Stimulated activated CD8-positive, alpha-beta memory T cell treated with anti-CD3 and anti-CD28 coated beads, Interleukin-4, amount 100 ng/mL, for 4 hours (primary cell): ENCODE data around the gene ZNF654.
"Not testable (repeated sequence)": the region's sequence is repeated elsewhere in the genome, so short reads cannot be mapped to it uniquely, and the experiment has no call there.

Experiments used
- DNase-seq, 2 donors: peaks; one replicate each; pipeline ENCODE4 v3.0.0-alpha.2; 2020; ENCODE audit warnings: low read depth in 2 of 2, low spot score in 1 of 2

ZNF654 gene

GRCh38 chr3:88137836-88138235 lies 78.8 kb downstream of the ZNF654 start:
- no peak for DNase-seq

- no peak for DNase-seq
Observed at GRCh38 chr3:88141458-88142083, 82.5 kb downstream of the ZNF654 start.

DNA sequence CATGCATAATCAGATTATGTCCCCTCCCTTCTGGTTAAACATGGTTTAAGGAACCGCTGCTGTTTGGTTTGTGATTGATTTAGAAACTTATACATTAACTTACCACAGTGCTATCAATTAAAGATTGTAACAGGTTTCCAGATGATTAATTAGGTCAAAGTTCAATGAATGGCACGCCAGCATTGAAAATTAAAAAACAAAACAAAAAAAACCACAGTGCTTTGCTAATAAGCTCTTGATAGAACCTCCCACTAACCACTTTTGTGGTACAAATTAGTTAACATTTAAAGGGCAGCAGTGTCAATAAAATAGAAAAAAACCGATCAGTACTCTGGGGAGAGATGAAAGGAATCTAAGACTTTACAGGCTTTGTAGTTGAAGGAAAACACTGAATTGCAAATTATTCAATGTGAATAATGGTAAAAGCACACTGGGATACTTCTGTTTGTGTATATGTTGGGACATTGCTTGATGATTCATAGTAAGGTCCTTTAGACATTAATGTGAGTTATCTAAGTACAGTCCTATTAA lies 83.1 kb downstream of the ZNF654 start:
- no peak for DNase-seq

GRCh38 chr3:88147261-88147660 lies 88.2 kb downstream of the ZNF654 start:
- DNase-seq = no peak

DNA sequence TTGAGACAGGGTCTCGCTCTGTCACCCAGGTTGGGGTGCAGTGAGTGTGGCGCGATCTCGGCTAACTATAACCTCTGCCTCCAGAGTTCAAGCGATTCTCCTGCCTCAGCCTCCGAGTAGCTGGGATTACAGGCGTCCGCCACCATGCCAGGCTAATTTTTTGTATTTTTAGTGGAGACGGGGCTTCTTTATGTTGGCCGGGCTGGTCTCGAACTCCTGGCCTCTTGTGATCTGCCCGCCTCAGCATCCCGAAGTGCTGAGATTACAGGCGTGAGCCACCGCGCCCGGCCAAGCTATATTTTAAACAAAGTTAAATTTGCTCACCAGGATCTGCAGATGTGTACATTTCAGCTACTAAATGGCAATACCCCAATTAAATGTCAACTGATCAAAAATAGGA lies 89.6 kb downstream of the ZNF654 start:
- DNase-seq = no peak

DNA sequence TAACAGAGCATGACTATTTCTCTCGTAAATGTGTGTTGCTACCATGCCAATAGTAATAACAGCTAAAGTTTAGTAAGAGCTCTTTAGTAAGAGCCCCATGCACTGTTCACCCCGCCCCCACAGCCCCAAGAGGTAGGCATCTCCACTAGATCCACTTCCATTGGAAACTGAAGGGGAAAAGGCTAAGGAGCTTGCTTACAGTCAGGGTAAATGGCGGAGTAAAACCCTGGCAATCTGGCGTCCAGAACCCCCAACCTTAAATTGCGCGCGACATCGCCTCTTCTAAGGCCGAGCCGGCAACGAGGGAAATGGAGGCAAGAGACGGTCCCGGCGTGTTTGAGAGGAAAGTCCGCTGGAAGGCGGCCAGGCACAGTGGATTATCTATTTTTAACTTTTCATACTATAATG lies 90.0 kb downstream of the ZNF654 start:
- no peak for DNase-seq

- DNase-seq = peak; percentile 48 to 53
Observed at GRCh38 chr3:88149509-88150362, 90.7 kb downstream of the ZNF654 start, which contains the start of gene C3orf38. Gene C3orf38, plus strand, starts transcription at chr3:88149959. Its CDS starts 94 bp downstream, at chr3:88150053.

DNA sequence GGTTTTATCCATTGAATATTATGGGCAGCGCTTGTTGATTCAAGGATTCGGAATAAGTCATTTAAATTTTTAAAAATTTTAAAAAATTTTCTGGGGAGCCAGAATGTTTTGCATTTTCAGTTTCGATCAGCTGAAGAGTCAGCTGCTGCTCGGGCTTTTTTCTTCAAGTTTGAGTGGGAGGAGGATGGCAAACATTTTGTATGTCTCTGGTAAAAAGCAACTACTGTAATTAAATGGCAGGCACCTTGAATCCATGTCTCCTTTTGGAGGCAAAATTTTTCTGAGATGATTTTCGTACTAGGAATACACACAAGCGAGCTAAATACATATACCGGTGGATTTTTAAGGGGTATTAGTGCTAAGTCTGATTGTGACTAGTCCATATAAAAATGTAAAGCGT lies 91.3 kb downstream of the ZNF654 start:
- no peak for DNase-seq

GRCh38 chr3:88150806-88151205 lies 91.8 kb downstream of the ZNF654 start:
- DNase-seq = no peak

DNA sequence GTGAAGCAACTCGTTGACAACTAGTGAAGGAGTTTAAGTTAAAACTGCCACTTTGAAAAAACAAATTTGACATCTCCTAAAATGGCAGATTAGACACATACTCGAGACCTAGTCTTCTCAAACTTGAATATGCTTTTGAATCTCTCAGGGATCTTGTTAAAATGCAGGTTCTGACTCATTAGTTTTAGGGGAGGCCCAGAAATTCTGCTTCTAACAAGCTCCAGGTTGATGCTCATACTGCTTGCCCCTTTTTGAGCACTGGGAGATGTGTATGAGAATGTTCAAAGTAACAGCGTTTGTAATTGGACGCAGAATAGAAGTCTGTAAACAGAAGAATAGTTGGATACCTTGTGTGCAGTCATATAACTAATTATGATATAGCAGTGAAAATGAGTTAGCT lies 92.3 kb downstream of the ZNF654 start:
- DNase-seq = no peak

DNA sequence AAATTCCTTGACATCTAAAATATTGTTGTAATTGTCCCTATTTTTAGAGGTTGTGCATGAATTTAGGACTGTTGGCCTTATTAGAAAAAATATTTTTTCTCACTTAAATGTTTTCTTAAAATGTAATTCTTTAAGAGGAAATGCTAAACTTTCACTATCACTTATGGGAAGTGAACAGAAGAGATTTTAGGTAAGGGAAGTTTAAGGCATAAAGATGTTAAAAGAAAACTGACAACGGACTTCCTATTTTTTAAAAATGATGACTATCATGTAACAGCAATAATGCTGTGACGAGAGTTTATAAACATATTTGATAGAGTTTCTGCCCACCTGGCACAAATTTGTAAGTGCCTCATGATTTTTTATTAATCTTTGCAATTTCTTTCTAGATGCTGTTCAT lies 93.8 kb downstream of the ZNF654 start:
- no peak for DNase-seq

GRCh38 chr3:88166419-88166971 lies 107.4 kb downstream of the ZNF654 start:
- DNase-seq = no peak

DNA sequence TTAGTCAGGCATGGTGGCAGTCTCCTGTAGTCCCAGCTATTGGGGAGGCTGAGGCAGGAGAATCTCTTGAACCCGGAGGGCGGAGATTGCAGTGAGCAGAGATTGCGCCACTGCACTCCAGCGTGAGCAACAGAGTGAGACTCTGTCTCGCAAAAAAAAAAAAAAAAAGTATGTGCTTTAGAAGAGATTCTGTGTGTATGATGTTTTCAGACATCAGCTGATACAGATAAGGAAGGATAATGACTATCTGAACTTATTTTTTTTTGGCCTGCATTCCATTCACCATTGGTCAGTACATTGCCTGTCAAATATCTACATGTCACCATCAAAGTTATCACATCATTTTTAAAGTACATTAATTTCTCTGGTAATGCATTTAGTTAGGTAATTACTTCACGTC lies 108.1 kb downstream of the ZNF654 start:
- no peak for DNase-seq

DNA sequence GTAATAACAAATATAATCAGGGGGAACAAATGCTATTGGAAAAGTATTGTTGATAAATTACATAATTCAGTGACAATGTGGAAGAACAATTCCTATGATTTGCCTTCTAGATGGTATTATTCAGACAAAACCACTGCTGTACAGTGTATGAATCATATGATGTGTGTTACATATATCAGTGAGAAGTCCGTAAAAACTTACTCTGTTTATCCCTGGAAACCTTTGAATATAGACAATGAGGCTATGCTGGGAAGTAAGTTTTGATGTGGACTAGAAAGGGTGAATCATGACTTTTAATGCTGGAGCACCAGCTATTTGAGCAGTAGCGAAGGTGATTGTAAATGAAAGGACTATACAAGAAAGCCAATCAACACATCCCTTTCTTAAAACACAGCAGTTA lies 108.6 kb downstream of the ZNF654 start:
- DNase-seq = no peak

GRCh38 chr3:88168171-88168570 lies 109.1 kb downstream of the ZNF654 start:
- no peak for DNase-seq

GRCh38 chr3:88180398-88180999 lies 121.4 kb downstream of the ZNF654 start:
- DNase-seq = no peak

DNA sequence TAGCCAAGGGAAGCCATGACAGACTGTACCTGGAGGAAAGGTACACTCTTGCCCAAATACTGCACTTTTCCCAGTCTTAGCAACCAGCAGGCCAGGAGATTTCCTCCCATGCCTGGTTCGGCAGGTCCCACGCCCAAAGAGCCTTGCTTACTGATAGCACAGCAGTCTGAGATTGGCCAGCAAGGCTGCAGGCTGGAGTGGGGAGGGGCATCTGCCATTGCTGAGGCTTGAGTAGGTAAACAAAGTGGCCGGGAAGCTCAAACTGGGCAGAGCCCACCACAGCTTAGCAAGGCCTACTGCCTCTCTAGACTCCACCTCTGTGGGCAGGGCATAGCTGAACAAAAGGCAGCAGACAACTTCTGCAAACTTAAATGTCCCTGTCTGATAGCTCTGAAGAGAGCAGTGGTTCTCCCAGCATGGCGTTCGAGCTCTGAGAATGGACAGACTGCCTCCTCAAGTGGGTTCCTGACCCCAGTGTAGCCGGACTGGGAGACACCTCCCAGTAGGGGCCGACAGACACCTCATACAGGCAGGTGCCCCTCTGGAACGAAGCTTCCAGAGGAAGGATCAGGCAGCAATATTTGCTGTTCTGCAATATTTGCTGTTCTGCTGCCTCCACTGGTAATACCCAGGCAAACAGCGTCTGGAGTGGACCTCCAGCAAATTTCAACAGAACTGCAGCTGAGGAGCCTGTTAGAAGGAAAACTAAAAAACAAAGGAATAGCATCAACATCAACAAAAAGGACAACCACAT lies 123.3 kb downstream of the ZNF654 start:
- not testable (repeated sequence) for DNase-seq

DNA sequence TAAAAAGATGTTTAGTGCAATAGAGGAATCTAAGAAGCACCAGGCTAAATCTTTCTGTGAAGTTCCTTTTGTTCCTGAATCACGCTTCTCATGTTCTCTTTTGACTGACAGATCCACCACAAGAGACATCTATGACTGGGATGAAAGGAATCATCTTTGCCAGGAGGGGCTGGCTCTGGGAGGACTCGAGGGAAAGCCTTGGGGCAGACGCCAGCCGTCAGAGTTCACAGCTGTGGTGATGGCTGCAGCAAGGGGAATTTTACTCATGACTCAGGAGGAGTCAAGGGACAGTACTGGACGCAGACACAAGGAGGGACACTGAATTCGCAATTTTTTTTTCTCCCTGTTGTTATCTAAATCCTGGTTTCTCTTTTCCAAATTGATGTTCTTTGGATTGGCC lies 129.4 kb downstream of the ZNF654 start:
- no peak for DNase-seq

GRCh38 chr3:88189361-88189810 lies 130.3 kb downstream of the ZNF654 start:
- DNase-seq = no peak

DNA sequence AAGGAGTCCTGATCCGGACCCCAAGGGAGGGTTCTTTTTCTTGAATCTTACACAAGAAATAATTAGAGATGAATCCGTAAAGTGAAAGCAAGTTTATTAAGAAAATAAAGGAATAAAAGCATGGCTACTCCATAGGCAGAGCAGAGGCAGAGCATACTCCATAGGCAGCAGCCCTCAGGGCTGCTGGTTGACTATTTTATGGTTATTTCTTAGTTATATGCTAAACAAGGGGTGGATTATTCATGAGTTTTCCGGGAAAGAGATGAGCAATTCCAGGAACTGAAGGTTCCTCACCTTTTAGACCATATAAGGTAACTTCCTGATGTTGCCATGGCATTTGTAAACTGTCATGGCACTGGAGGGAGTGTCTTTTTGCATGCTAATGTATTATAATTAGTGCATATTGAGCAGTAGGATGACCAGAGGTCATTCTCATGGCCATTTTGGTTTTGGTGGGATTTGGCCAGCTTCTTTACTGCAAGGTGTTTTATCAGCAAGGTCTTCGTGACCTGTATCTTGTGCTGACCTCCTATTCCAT lies 132.9 kb downstream of the ZNF654 start:
- no peak for DNase-seq

- no peak for DNase-seq
Observed at GRCh38 chr3:88192631-88193030, 133.6 kb downstream of the ZNF654 start.
